ENCODE results near the gene NOC4L. TPM values are rescaled to one million over a fixed set of nuclear protein-coding genes. Genes with fewer than 3 reads are reported as not detected.

The NOC4L gene
- polyA plus RNA-seq, 3 donors, result 7.3 to 18.0 (median 17.9) TPM

DNA sequence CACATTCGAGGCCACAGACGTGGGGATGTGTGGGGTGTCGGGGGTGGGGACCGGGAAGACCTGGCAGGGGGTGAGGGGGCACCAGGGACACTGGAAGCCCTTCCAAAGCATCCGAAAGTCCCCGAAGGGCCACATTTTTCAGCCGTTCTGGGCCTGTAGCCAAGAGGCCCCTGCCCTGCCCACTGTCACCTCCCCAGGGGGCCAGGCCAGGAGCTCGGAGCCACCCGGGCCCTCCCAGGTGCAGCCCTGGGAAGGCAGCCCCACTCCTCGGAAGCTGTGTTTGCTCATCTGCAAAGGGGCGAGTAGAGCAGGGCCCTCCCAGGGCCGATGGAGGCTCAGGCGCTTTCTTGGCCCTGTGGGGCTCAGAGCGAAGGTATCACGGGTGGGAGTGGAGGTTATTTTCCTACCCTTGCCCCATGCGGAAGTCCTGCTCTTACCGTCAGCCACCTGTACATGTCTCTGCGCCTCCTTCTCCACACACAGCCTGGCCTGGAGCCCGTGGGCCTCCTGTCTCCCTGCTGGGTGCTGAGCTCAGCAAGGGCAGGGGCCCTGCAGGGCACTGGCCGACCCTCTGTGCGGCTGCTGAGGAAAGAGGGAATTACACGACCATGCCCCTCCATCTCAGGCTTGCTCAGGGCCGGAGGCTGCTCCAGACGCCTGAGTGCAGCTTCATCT lies 27.2 kb downstream of the NOC4L start:
- no peak overlapping the region for H3K27ac ChIP-seq (ENCODE audit: low read depth in 1 of 2, low read length in 2 of 2)
- H3K36me3 ChIP-seq (replicated peaks in 1 of 2; ENCODE audit: control insufficient read depth in 1 of 2, insufficient read depth in 2 of 2, low read length in 2 of 2), result no peaks in the 10 kb centered on the region
- DNase-seq, result no peak
- peaks cover 0 to 7% (median 2%) of the 10 kb centered on the region in 7 donors for H3K9me3 Mint-ChIP-seq
- H3K9me3 ChIP-seq (replicated peaks in 1 of 2; ENCODE audit: control insufficient read depth in 1 of 2, insufficient read depth in 1 of 2, low read length in 2 of 2), result no peaks in the 10 kb centered on the region
- H3K36me3 Mint-ChIP-seq, result no peaks in the 10 kb centered on the region
- H3K4me1 Mint-ChIP-seq, result peaks cover 2% of the 10 kb centered on the region
- H3K4me1 ChIP-seq (ENCODE audit: control insufficient read depth in 1 of 2, insufficient read depth in 2 of 2, low read length in 2 of 2), result no peaks in the 10 kb centered on the region
- no peak overlapping the region for H3K4me3 Mint-ChIP-seq
- no peaks in the 10 kb centered on the region for H4K20me1 ChIP-seq (ENCODE audit: insufficient read depth, low read length)
- no peak overlapping the region for H3K9ac ChIP-seq (ENCODE audit: insufficient read depth, low read length, poor library complexity, severe bottlenecking)
- WGBS (ENCODE audit: insufficient coverage), result 83% methylated on average over 17 of the region's 24 CpGs
- H3K4me3 ChIP-seq (replicated peaks in 1 of 3; ENCODE audit: low read depth in 2 of 3, low read length in 3 of 3), result no peak overlapping the region
- peaks cover 0 to 9% of the 10 kb centered on the region in 2 donors for H3K27me3 ChIP-seq (ENCODE audit: control insufficient read depth in 2 of 2, insufficient read depth in 2 of 2, low read length in 2 of 2)
- intact Hi-C loops (cut with micrococcal nuclease), result no loop called here
- TF ChIP-seq, protein P1, sequence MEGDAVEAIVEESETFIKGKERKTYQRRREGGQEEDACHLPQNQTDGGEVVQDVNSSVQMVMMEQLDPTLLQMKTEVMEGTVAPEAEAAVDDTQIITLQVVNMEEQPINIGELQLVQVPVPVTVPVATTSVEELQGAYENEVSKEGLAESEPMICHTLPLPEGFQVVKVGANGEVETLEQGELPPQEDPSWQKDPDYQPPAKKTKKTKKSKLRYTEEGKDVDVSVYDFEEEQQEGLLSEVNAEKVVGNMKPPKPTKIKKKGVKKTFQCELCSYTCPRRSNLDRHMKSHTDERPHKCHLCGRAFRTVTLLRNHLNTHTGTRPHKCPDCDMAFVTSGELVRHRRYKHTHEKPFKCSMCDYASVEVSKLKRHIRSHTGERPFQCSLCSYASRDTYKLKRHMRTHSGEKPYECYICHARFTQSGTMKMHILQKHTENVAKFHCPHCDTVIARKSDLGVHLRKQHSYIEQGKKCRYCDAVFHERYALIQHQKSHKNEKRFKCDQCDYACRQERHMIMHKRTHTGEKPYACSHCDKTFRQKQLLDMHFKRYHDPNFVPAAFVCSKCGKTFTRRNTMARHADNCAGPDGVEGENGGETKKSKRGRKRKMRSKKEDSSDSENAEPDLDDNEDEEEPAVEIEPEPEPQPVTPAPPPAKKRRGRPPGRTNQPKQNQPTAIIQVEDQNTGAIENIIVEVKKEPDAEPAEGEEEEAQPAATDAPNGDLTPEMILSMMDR (IDR thresholded peaks at IDR 0.05), result no peak
- no peak overlapping the region for H3K27ac Mint-ChIP-seq
- H3K79me2 ChIP-seq (ENCODE audit: insufficient read depth, low read length), result no peaks in the 10 kb centered on the region
- peaks cover 14 to 44% (median 18%) of the 10 kb centered on the region in 3 donors for H3K27me3 Mint-ChIP-seq (ENCODE audit: low read depth in 3 of 3)
- H3K4me2 ChIP-seq (replicated peaks; ENCODE audit: extremely low read depth, low read length, poor library complexity, severe bottlenecking), result no peak overlapping the region
- no peak overlapping the region for H2AFZ ChIP-seq (ENCODE audit: insufficient read depth, low read depth, low read length, poor library complexity, severe bottlenecking)

DNA sequence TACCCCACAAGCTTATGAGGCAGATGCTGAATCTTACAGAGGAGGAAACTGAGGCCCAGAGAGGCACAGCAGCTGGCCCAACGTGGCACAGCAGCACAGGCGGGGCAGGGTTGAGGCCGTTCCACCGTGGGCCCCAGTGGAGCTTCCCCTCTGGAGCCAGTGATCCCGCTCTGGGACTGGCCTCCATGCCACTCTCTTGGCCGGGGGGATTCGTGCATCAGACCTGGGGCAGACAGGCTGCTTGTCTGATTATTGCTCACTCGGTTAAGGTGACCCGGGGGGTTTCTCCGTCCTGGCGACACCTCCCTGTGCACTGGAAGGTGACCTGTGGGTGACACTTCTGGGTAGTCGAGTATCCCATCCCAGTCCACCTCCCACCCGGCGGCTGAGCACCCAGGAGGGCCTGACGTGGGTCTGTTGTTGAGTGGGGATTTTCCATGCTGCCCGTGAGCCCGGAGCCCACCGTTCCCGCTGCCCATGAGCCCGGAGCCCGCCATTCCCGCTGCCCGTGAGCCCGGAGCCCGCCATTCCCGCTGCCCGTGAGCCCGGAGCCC lies 27.8 kb downstream of the NOC4L start:
- peaks cover 0 to 2% (median under 1%) of the 10 kb centered on the region in 7 donors for H3K9me3 Mint-ChIP-seq
- H3K4me3 Mint-ChIP-seq, result no peak overlapping the region
- Histone ChIP-seq H2AFZ (ENCODE audit: insufficient read depth, low read depth, low read length, poor library complexity, severe bottlenecking) (no peak overlapping the region), H3K9me3 (replicated peaks in 1 of 2; ENCODE audit: control insufficient read depth in 1 of 2, insufficient read depth in 1 of 2, low read length in 2 of 2) (no peaks in the 10 kb centered on the region), H3K4me2 (replicated peaks; ENCODE audit: extremely low read depth, low read length, poor library complexity, severe bottlenecking) (no peak overlapping the region), H3K27me3 (ENCODE audit: control insufficient read depth in 2 of 2, insufficient read depth in 2 of 2, low read length in 2 of 2) (peaks cover 0 to 9% of the 10 kb centered on the region in 2 donors), H3K4me3 (replicated peaks in 1 of 3; ENCODE audit: low read depth in 2 of 3, low read length in 3 of 3) (no peak overlapping the region), H3K79me2 (ENCODE audit: insufficient read depth, low read length) (no peaks in the 10 kb centered on the region), H3K9ac (ENCODE audit: insufficient read depth, low read length, poor library complexity, severe bottlenecking) (no peak overlapping the region), H3K4me1 (ENCODE audit: control insufficient read depth in 1 of 2, insufficient read depth in 2 of 2, low read length in 2 of 2) (no peaks in the 10 kb centered on the region), H4K20me1 (ENCODE audit: insufficient read depth, low read length) (no peaks in the 10 kb centered on the region), H3K36me3 (replicated peaks in 1 of 2; ENCODE audit: control insufficient read depth in 1 of 2, insufficient read depth in 2 of 2, low read length in 2 of 2) (no peaks in the 10 kb centered on the region), H3K27ac (ENCODE audit: low read depth in 1 of 2, low read length in 2 of 2) (no peak overlapping the region)
- TF ChIP-seq, protein P1 (IDR thresholded peaks at IDR 0.05), result no peak
- DNase-seq, result no peak
- intact Hi-C loops (cut with micrococcal nuclease), result no loop called here
- H3K27ac Mint-ChIP-seq, result no peak overlapping the region
- peaks cover 2% of the 10 kb centered on the region for H3K4me1 Mint-ChIP-seq
- no peaks in the 10 kb centered on the region for H3K36me3 Mint-ChIP-seq
- peaks cover 12 to 44% (median 20%) of the 10 kb centered on the region in 3 donors for H3K27me3 Mint-ChIP-seq (ENCODE audit: low read depth in 3 of 3)
- WGBS (ENCODE audit: insufficient coverage), result 93% methylated on average over 10 of the region's 28 CpGs

Data from CD14-positive monocyte (primary cell).